ENCODE results near the gene EME2. TPM values are rescaled to one million over a fixed set of nuclear protein-coding genes. Genes with fewer than 3 reads are reported as not detected.
A peak's percentile ranks its signal among the peaks of the same experiment; 100 is the strongest.

EME2 gene
- total RNA-seq, 2 experiments from 2014 or later, result 22.3 to 34.6 TPM

DNA sequence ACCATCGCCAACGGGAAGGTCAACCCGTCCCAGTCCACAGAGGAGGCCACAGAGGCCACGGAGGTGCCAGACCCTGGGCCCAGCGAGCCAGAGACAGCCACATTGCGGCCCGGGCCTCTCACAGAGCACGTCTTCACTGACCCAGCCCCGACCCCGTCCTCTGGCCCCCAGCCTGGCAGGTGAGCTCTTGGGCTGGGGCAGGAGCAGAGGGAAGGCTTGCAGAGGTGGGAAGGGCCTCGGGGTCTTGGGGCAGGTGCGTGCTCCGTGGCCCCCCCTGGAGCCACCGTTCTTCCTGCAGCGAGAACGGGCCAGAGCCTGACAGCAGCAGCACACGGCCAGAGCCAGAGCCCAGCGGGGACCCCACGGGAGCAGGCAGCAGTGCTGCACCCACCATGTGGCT, 6.4 kb upstream of the EME2 start:
- H3K9me3 Mint-ChIP-seq (ENCODE audit: low read depth), result no peaks in the 10 kb centered on the region
- no peak overlapping the region for H3K4me3 Mint-ChIP-seq
- CTCF ChIA-PET, result no interaction called here
- no peak overlapping the region for H3K27ac Mint-ChIP-seq
- ATAC-seq, result no peak
- H3K4me1 Mint-ChIP-seq, result peaks cover 4% of the 10 kb centered on the region
- no peaks in the 10 kb centered on the region for H3K27me3 Mint-ChIP-seq
- no peak for DNase-seq
- H3K36me3 Mint-ChIP-seq, result peaks cover 4% of the 10 kb centered on the region

DNA sequence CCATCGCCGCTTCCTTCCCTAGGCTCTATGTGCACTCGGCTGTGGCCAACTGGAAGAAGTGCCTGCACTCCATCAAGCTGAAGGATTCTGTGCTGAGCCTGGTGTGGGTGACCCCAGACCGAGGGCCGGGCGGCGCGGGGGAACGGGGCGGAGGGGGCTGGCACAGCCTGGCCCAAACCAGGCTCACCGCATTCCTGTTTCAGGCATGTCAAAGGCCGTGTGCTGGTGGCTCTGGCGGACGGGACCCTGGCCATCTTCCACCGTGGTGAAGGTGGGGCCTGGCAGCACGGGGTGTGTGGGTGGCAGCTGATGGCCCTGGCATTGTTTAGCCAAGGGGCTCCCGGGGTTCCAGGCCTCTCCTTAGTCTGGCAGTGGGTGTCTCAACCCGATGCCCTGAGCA, 5.9 kb upstream of the EME2 start:
- ATAC-seq (no peak), DNase-seq (no peak)
- Mint-ChIP-seq H3K36me3 (peaks cover 2% of the 10 kb centered on the region), H3K4me3 (no peak overlapping the region), H3K27me3 (no peaks in the 10 kb centered on the region), H3K27ac (no peak overlapping the region), H3K9me3 (ENCODE audit: low read depth) (no peaks in the 10 kb centered on the region), H3K4me1 (peaks cover 4% of the 10 kb centered on the region)
- CTCF ChIA-PET, result no interaction called here

DNA sequence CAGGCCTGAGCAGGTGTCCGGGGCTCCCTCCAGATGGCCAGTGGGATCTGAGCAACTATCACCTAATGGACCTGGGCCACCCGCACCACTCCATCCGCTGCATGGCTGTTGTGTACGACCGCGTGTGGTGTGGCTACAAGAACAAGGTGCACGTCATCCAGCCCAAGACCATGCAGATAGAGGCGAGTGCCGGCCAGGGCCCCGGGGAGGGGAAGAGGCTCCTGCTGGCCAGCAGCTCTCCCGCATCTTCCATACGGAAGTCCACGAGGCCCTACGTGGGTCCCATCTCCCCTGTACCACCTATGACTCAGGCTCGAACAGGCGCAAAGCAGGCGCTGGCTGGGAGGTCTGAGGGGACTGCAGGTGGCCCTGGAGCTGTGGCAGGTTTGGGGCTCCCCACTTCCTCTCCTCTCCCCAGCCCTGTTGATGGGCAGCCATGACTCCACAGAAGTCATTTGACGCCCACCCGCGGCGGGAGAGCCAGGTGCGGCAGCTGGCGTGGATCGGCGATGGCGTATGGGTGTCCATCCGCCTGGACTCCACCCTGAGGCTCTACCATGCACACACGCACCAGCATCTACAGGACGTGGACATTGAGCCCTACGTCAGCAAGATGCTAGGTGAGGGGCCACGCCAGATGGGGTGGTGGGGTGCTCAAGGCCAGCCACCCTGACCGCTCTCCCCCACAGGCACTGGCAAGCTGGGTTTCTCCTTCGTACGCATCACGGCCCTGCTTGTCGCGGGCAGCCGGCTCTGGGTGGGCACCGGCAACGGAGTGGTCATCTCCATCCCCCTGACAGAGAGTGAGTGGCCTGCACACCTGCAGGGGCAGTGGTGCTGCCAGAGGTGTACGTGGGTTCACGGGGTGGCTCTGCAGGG, 5.3 kb upstream of the EME2 start:
- H3K27me3 Mint-ChIP-seq, result no peaks in the 10 kb centered on the region
- CTCF ChIA-PET, result interaction anchor here (1.4 kb wide), 1 partner anchor 62 kb away, joined by 3 read pairs; no protein-coding TSS in a partner anchor
- ATAC-seq (no peak), DNase-seq (no peak)
- H3K36me3 Mint-ChIP-seq, result peaks cover 5% of the 10 kb centered on the region
- H3K4me3 Mint-ChIP-seq, result no peak overlapping the region
- H3K4me1 Mint-ChIP-seq, result peaks cover 4% of the 10 kb centered on the region
- H3K9me3 Mint-ChIP-seq (ENCODE audit: low read depth), result no peaks in the 10 kb centered on the region
- no peak overlapping the region for H3K27ac Mint-ChIP-seq

DNA sequence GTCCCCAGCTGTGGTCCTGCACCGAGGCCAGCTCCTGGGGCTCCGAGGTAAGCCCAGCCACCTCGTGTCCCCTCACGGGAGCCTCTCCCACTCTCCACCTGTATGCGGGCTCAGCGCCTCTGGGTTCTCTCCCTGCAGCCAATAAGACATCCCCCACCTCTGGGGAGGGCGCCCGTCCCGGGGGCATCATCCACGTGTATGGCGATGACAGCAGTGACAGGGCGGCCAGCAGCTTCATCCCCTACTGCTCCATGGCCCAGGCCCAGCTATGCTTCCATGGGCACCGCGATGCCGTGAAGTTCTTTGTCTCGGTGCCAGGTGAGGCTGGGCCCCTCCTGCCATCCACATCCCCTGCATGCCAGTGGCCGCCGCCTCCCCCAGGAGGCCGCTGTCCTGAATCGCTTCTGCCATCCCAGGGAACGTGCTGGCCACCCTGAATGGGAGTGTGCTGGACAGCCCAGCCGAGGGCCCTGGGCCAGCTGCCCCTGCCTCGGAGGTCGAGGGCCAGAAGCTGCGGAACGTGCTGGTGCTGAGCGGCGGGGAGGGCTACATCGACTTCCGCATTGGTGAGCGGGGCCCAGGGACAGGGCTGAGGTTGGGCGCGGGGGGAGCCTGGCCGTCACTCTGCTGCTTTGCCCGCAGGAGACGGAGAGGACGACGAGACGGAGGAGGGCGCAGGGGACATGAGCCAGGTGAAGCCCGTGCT, 4.4 kb upstream of the EME2 start:
- no peaks in the 10 kb centered on the region for H3K27me3 Mint-ChIP-seq
- no peak overlapping the region for H3K27ac Mint-ChIP-seq
- H3K9me3 Mint-ChIP-seq (ENCODE audit: low read depth), result no peaks in the 10 kb centered on the region
- no peak for ATAC-seq
- H3K4me3 Mint-ChIP-seq, result no peak overlapping the region
- peaks cover 7% of the 10 kb centered on the region for H3K36me3 Mint-ChIP-seq
- CTCF ChIA-PET, result interaction anchor here (0.7 to 1.4 kb wide), 2 partner anchors 45 to 63 kb away, joined by 3 read pairs; no protein-coding TSS in a partner anchor
- DNase-seq, result no peak
- H3K4me1 Mint-ChIP-seq, result peaks cover 4% of the 10 kb centered on the region

DNA sequence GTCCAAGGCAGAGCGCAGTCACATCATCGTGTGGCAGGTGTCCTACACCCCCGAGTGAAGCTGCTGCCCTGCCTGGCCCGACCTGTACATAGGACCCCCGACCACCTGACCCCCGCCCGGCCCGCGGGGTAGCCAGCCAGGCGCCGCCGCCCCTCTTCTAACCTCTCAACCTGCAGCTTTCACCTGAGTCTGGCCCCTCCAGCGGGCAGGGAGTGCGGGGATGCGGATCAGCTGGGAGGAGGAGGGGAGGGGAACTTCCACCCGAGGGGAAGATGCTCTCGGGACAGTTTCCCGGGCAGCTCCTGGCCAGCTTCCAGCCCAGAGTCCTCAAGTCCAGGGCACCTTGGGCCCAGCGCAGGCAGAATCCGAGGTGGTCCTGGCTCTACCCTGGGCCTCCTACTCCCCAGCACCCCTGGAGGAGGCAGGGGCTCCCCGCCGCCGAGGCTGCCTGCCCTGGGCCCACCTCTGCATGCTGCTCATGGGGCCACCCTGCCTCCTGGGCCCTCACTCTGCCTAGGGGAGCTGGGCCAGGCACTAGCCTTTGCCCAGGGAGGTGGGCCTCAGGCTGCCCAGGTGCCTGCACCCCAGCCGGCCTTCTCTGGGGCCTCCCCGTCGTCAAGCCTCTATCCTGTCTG, 3.7 kb upstream of the EME2 start:
- no peak overlapping the region for H3K27ac Mint-ChIP-seq
- H3K36me3 Mint-ChIP-seq, result peaks cover 7% of the 10 kb centered on the region
- no peaks in the 10 kb centered on the region for H3K9me3 Mint-ChIP-seq (ENCODE audit: low read depth)
- peaks cover 5% of the 10 kb centered on the region for H3K4me1 Mint-ChIP-seq
- H3K4me3 Mint-ChIP-seq, result no peak overlapping the region
- no peaks in the 10 kb centered on the region for H3K27me3 Mint-ChIP-seq
- CTCF ChIA-PET, result interaction anchor here (0.7 to 1.4 kb wide), 2 partner anchors 45 to 63 kb away, joined by 3 read pairs; no protein-coding TSS in a partner anchor
- DNase-seq (no peak), ATAC-seq (no peak)

DNA sequence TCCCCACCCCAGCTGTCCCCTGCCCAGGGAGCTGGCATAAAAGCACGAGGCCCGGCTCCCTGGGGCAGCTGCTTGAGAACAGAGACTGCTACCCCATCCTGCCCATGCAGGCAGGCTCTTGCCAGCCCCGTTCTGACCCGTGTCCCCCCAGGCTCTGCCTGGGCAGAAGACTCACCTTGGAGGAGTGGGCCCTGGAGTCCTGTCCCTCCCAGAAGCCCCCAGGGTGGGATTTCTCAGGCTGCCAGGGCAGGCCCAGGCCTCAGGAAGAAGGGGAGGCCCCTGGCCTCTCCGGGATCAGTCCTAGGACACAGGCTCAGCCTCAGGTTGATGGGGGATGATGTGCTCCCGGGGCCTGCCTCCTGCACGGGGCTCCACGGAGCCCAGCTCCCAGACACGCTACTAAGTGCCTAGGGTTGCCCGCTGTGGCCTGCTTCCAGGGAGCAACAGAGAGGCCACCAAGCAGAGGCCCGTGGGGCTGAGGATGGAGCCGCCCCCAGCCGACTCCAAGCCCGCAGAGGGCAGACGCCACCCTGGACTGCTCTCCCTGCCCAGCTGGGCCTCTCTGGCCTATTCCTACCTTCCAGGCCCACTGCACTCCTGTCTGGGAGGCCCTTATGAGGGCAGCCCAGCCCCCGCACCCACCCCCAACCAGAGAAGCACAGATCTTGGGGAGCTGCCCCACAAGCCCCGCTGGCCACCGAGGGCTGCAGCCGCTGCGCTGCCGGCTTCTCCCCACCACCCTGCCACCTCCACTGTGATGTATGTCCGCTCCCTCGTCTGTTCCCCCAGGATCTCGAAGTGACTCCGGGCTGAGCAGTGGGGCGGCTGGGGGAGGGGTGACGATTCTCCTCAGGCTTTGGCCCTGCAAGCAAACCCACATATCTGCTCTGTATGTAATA, 3.0 kb upstream of the EME2 start:
- Mint-ChIP-seq H3K4me3 (peak overlapping the region; percentile 100), H3K36me3 (peaks cover 7% of the 10 kb centered on the region), H3K27ac (no peak overlapping the region), H3K9me3 (ENCODE audit: low read depth) (no peaks in the 10 kb centered on the region), H3K27me3 (no peaks in the 10 kb centered on the region), H3K4me1 (peaks cover 9% of the 10 kb centered on the region)
- CTCF ChIA-PET, result interaction anchor here (1.3 kb wide), 1 partner anchor 64 kb away, joined by 4 read pairs; the partner anchor contains the start of gene MAPK8IP3
- DNase-seq (no peak), ATAC-seq (no peak)

DNA sequence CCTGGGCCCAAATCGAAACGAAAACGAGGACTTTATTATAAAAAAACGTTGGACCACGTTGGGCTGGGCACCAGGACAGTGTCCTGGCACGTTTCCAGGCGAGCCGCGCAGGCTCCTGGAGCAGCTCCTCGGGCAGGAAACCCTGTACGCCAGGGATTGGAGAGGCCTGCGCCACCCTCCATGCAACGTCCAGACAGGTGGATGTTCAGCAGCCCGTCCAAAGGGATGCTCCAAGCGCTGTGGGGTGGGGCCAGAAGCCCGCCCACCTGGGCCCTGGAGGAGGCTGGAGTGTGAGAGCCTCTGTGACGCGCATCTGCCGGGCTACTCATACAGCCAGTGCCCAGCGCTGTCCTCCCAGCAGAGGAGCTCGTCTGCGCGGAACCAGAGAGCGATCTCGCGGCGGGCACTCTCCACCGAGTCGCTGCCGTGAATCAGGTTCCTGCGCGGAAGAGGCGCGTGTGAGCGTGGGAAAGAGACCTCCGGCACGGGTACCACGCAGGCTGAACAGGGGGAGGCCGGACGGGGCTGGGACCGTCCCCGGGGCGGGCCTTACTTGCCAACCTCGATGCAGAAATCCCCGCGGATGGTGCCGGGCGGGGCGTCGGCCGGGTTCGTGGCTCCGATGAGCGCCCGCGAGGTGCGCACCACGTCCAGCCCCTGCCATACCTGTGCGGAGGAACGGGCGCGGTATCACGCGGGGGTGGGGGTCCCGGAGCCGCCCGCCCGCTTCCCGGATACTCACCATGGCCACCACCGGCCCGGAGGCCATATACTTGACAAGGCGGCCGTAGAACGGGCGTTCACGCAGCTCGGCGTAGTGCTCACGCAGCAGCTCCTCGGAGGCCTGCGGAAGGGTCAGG, 2.1 kb upstream of the EME2 start:
- H3K27me3 Mint-ChIP-seq, result no peaks in the 10 kb centered on the region
- DNase-seq (peak; percentile 58), ATAC-seq (peak; percentile 2)
- peak overlapping the region; percentile 75 for H3K27ac Mint-ChIP-seq
- CTCF ChIA-PET, result interaction anchor here (1.3 to 3.9 kb wide), 3 partner anchors 12 to 64 kb away, joined by 4 to 47 read pairs (median 7); partner anchors contain the start of genes MAPK8IP3, NUBP2 and SPSB3
- peaks cover 7% of the 10 kb centered on the region for H3K36me3 Mint-ChIP-seq
- peaks cover 13% of the 10 kb centered on the region for H3K4me1 Mint-ChIP-seq
- no peaks in the 10 kb centered on the region for H3K9me3 Mint-ChIP-seq (ENCODE audit: low read depth)
- peak overlapping the region; percentile 100 for H3K4me3 Mint-ChIP-seq

DNA sequence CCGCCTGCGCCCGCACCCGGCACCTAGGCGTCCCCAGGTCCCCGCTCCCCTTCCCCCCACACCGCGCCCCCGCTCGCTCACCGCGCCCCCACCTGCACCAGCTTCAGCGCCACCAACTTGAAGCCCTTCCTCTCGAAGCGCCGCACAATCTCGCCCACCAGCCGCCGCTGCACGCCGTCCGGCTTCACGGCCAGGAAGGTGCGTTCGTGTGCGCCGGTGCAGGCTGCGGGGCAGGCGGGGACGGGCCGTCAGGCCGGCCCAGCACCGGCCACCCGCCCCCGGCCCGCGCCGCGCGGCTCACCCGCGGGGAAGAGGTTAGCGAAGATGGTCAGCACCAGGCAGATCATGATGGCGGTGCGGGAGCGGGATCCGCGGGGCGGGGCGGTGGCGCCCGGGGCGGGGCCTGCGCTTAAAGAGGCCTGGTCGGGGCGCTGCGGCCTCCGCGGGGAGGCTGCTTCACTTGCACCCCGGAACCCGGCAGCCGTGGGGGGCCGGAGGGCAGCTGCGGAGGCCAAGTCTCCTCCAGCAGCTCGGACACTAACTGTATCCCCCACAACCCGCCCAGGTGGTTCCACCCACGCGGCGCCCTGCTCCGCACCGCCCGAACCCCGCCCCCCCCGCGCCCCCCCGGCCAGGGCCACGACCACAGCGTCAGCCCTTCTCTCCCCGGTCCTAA, 1.3 kb upstream of the EME2 start, which contains the start of gene NME3:
Gene NME3, minus strand, starts transcription at position 356 of the 676 bp plus-strand sequence. Its CDS starts 9 bp downstream, at position 347.
- CTCF ChIA-PET, result interaction anchor here (1.3 to 4.5 kb wide), 5 partner anchors 11 to 66 kb away, joined by 3 to 47 read pairs (median 7); partner anchors contain the start of genes MAPK8IP3, NUBP2 and SPSB3
- DNase-seq (peak; percentile 86), ATAC-seq (peak; percentile 63)
- no peaks in the 10 kb centered on the region for H3K9me3 Mint-ChIP-seq (ENCODE audit: low read depth)
- peak within 1 kb of the TSS; percentile 100 for H3K4me3 Mint-ChIP-seq
- H3K36me3 Mint-ChIP-seq, result peaks cover 7% of the 10 kb centered on the region
- H3K27me3 Mint-ChIP-seq, result no peaks in the 10 kb centered on the region
- peak within 1 kb of the TSS; percentile 98 for H3K27ac Mint-ChIP-seq
- H3K4me1 Mint-ChIP-seq, result peaks cover 13% of the 10 kb centered on the region

DNA sequence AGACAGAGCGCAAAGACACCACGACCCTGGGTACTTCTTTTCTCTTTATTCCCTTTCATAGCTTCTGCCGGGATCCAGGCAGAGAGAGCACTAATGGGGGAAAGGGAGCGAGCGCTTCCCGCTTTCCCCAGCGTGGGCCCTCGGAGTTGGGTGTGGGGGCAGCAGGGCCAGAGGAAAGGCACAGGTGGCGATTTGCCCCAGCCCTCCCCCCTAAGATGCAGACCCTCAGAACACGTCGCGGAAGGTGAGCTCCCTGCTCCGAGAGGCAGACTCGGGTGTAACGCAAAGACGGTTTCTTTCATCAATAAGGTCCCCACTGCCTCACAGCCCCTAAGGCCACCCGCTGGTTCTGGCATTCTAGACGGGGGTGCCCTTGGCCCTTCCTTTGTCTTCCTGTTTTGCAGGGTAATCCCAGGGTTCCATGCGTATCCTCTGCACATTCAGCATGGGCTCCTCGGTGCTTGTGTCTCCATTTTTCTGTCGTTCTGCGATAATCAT, 697 bp upstream of the EME2 start:
- CTCF ChIA-PET, result interaction anchor here (1.2 to 4.5 kb wide), 6 partner anchors 10 to 345 kb away, joined by 3 to 47 read pairs (median 6); partner anchors contain the start of genes IFT140, MAPK8IP3, NUBP2 and SPSB3
- no peak for DNase-seq
- Mint-ChIP-seq H3K27me3 (no peaks in the 10 kb centered on the region), H3K4me3 (peak overlapping the region; percentile 100), H3K9me3 (ENCODE audit: low read depth) (no peaks in the 10 kb centered on the region), H3K36me3 (peaks cover 7% of the 10 kb centered on the region), H3K27ac (peak overlapping the region; percentile 98), H3K4me1 (peaks cover 13% of the 10 kb centered on the region)
- ATAC-seq, result no peak

DNA sequence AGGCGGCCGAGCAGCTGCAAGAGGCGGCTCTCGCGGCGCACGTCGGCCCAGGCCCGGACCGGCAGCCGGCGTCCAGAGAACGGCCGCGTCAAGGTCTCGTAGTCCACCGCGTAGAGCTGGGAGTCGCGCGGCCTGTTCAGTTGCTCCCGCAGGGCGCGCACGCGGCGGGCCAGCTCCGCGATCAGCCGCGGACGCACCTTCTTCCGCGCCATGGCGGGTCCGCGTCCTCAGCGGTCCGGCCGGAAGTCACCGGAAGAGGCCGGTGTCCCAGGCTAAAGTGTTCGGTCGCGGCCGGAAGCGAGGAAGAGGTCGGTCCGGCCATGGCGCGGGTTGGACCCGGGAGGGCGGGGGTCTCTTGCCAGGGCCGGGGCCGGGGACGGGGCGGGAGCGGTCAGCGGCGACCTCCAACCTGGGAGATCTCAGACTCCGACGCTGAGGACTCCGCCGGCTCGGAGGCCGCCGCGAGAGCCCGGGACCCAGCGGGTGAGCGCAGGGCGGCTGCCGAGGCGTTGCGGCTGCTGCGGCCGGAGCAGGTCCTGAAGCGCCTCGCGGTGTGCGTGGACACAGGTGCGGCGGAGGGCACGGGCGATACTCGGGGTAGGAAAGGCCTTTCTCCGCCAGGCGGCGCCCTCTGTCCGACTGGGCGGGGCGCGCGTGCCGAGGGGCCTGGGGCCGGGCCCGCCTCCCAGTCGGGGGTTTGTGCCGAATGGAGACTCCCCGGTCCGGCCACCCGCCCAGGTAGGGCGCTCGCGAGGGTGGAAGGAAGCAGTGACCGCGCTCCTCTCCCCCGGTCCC, 495 bp downstream of the EME2 start, which contains the start of gene MRPS34:
Gene MRPS34, minus strand, starts transcription at position 227 of the 795 bp plus-strand sequence. Its CDS starts 15 bp downstream, at position 212.
- Mint-ChIP-seq H3K9me3 (ENCODE audit: low read depth) (no peaks in the 10 kb centered on the region), H3K4me3 (peak within 1 kb of the TSS; percentile 100), H3K36me3 (peaks cover 7% of the 10 kb centered on the region), H3K27me3 (no peaks in the 10 kb centered on the region), H3K27ac (peak within 1 kb of the TSS; percentile 98), H3K4me1 (peaks cover 13% of the 10 kb centered on the region)
- ATAC-seq (peak; percentile 63), DNase-seq (peak; percentile 86)
- CTCF ChIA-PET, result interaction anchor here (0.8 to 4.5 kb wide), 9 partner anchors 8 to 346 kb away, joined by 3 to 47 read pairs (median 5); partner anchors contain the start of genes IFT140, MAPK8IP3, NUBP2 and SPSB3

All from activated CD8-positive, alpha-beta memory T cell treated with anti-CD3 and anti-CD28 coated beads, Interleukin-2, amount 10 ng/mL, durations not matched to agents 7 days and 5 days (primary cell).